Amniotic epithelial cell (primary cell): ENCODE results near the gene NHLH1.
A peak's percentile ranks its signal among the peaks of the same experiment; 100 is the strongest.
"Not testable (repeated sequence)": the region's sequence is repeated elsewhere in the genome, so short reads cannot be mapped to it uniquely, and the experiment has no call there.

ENCODE experiments used
- DNase-seq: peaks from one replicate; pipeline ENCODE4 v3.0.0-alpha.2; 2010; ENCODE audit warnings: low read depth

NHLH1 gene

DNA sequence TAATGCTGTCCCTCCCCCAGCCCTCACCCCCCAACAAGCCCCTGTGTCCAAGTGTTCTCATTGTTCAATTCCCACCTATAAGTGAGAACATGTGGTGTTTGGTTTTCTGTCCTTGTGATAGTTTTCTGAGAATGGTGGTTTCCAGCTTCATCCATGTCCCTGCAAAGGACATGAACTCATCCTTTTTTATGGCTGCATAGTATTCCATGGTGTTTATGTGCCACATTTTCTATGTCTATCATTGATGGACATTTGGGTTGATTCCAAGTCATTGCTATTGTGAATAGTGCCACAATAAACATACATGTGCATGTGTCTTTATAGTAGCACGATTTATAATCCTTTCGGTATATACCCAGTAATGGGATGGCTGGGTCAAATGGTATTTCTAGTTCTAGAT, 17.9 kb downstream of the NHLH1 start:
- DNase-seq: not testable (repeated sequence)

DNA sequence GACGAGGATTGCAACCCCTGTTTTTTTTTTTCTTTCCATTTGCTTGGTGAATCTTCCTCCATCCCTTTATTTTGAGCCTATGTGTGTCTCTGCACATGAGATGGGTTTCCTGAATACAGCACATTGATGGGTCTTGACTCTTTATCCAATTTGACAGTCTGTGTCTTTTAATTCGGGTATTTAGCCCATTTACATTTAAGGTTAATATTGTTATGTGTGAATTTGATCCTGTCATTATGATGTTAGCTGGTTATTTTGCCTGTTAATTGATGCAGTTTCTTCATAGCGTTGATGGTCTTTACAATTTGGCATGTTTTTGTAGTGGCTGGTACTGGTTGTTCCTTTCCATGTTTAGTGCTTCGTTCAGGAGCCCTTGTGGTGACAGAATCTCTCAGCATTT, 21.5 kb downstream of the NHLH1 start:
- DNase-seq: not testable (repeated sequence)

DNA sequence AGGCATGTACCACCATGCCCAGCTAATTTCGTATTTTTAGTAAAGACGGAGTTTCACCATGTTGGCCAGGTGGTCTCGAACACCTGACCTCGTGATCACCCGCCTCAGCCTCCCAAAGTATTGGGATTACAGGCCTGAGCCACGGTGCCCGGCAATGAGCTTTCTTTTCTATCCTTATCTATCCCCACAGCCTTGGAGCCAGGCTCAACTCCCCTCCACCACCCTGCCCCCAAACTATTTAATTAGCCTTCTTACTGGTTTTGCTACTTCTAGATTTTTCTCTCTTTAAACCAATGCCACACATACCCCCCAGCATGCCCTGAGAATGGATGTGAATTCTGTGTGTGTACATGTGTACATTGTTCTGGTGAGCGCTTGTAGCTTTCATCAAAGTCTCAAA, 27.8 kb downstream of the NHLH1 start:
- no peak for DNase-seq

DNA sequence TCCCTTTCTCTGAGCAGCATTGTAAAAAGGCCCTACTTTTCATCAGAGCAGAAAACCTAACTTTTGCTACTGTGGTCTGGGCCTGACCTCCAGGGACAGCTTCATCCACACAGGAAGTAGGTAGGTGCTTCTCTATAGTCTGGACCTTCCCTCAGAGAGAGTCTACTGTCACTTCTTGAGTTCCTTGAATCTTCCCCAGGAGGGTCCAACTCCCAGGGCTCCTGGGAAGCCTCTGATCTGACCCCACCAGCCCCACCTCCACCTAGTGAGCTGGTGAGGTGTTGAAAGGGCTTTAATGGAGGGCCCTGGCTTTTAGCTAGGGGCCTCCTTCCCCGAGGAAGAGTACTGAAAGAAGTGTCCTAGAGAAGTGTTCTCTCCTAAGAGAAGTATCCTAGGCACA, 30.8 kb downstream of the NHLH1 start:
- DNase-seq: no peak

DNA sequence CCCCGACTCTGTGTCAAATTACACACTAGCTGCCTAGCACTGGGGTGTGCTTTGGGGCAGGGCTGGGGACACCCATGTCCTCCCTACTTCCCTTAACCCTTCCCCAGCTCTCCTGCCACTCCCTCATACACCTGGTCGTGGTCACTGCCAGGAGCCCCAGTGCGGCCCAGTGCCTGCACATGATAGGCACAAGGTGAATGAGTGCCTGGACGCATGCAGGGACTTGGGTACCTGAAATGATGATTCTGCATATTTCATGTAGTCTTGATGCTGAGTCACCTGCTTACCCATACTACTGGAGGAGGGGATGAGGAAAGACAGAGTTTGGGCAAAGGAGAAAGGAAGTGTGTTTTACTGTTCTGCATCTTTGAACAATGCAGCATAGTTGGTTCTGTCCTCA, 32.0 kb downstream of the NHLH1 start:
- DNase-seq: no peak

DNA sequence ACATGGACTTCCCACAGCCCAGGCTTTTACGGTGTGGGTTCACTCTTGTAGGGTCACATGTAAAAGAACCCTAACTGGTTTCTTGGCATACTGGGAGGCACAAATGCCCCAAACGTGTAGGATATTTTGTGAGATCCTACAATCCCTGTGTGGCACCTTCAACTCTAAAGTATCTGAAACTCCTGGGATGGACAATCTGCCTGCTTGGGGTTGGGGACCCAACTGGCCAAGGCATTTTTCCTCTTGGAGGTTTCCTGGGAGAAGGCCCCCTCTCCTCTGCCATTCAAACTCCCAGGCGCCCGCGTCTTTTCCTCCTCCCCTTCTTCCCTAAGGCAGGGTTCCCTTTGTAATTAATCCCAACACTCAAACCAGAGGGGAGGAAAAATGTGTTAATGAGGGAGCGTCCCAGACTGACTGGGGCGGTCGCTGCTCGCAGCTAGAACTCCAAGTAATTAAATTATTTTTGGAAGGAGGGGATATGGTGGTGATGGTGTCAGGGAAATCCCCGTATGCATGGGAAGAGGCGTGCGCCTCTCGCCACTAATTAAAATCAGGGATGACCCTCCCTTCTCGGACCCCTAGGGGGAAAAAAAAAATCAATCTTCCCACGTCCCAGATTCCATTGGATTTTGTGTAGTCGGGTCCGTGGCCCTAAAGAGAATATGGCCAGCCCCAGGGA, 32.8 kb downstream of the NHLH1 start:
- no peak for DNase-seq

DNA sequence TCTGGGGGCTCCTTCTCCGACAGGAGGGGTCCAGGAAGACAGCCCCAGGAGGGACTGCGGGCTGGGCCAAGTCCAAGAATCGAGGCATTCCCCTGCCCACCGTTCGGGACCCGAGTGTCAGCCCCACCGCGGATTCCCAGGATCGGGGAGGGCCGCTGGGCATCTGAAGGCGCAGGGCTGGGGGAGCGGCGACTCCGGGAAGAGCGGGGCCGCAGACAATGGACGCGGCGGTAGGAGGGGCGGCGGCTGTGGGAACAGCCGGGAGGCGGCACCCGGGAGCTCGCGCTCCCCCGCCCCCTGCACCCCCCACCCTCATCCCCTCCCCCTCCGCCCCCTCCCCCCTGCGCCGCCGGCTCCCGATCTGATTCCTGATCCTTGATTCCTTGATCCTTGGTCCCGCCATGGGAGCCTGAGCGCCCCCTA, 33.4 kb downstream of the NHLH1 start, which contains the start of gene VANGL2:
TSS of gene VANGL2 (plus strand) at position 342 of the 423 bp plus-strand sequence. CDS start 15,274 bp downstream, outside the sequence.
- DNase-seq: peak; percentile 24

DNA sequence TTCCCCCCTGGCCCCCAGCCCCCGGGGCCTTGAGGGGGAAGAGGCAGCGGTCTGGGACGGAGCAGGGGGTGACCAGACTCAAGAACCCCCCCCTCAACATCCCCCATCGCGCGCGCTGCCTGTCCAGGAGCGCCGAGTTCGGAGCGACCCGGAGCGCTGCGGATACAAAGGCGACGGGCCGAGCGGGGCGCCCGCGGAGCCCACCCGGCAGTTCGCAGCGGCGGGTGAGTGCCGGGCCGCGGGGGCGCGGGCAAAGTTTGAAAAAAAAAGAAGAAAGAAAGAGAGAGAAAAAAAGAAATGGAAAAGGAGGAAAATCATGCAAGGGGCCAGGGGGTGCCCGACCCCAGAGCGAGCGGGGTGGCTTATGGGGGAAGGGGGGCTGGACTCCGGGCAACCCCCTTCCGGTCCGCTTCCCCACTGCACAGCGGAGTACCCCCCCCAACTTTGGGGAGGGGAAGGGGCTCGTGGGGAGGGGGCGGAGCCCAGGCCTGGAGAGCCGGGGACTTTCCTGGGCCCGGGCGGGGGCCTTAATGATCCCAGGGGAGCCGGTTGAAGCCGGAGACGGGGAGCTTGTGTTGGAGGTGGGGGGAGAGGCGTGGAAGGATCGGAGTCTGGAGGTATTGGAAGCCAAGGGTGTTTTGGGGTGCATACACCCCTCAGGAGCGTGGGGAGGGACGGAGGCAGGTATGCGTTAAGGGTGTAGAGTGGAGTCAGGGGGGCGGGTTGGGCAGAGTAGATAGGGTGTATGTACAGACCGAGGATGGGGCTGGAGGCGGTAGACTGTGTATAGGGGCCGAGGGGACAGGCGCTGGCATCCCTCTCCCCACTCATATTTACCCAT, 34.0 kb downstream of the NHLH1 start:
- DNase-seq: no peak

DNA sequence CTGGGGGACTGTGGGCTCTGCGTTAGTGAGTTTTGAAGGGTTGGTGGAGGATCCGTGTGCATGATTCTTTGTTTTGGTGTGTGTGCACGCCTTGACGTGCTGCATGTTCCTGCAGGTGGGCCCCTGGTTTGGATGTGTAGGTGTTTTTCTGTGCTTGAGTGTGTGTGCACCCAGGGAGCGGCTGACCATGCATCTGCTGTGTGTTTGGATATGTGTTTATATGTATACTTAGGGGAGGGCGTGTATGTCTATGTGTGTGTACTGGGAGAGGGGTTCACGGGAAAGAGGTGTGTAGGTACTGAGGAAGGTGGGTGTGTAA, 34.6 kb downstream of the NHLH1 start:
- no peak for DNase-seq

DNA sequence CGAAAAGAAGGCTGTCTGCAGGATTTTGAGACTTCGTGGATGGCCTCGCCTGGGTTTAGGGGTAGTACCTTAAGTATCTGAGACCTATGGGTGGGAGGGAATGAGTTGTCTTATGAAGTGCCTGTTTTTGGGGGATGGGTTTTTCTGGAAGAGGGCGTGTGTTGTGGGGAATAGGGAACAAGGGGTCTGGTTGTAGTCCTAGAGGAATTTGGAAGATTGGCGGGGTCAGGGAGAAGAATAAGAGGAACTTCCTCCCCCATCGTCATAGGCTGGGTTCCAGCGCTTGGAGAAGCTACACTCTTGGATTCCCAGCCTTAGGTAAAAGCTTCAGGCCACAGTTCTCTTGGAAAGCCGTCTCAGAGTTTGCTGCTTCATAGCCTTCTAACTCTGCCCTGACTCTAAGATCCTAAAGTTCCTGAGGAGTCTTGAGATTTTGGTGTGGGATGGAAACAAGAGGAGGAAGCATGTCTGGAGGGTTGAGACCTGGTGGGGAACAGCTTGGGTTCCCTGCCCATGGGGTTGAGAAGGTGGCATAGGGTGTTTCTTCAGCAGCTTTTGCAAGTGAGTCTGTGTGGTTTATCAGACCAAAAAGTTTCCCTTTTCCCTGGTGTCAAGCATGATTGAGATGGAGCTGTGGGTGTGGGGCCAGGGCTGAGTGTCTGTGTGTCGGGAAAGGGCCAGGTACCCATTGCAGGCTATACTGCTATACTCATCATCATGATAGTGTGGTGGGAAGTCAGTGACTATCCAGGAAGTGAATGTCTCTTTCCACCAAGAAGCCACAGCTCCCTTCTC, 35.3 kb downstream of the NHLH1 start:
- DNase-seq: no peak

DNA sequence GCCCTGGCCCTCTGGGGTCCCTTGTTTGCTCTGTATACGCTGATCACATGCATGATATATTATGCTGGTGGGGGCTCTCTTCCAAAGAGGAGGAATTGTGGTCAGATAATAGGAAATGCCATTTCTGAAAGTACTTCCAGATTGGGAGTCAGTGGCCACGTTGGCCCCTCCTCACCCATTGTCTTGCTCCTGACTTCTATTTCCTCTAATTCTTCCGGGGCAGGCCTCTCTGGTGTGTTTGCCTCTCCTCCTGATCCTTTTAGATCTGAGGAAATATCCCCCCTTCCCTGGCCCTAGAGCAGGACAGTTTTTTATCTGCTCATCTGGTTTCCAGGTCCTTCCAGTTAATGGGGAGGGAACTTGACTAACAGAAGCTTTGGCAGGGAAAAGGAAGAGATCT, 36.4 kb downstream of the NHLH1 start:
- DNase-seq: no peak

DNA sequence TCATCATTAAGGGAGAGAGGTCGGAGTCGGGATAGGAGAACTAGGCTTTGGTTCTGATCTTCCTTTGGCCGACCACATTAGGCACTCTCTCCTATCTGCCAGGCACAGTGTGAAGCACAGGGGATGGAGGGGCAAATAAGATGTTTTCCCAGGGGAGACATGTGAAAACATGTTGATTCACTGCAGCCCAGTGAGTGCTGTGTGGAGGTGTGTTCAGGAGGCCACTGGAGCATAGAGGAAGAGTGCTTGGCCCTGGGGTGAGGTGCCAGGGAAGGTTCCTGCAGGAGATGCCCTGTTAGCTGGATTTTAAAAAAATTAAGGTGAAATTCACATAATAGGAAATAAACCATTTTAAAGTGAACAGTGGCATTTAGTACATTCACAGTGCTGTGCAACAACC, 37.2 kb downstream of the NHLH1 start:
- DNase-seq: no peak

DNA sequence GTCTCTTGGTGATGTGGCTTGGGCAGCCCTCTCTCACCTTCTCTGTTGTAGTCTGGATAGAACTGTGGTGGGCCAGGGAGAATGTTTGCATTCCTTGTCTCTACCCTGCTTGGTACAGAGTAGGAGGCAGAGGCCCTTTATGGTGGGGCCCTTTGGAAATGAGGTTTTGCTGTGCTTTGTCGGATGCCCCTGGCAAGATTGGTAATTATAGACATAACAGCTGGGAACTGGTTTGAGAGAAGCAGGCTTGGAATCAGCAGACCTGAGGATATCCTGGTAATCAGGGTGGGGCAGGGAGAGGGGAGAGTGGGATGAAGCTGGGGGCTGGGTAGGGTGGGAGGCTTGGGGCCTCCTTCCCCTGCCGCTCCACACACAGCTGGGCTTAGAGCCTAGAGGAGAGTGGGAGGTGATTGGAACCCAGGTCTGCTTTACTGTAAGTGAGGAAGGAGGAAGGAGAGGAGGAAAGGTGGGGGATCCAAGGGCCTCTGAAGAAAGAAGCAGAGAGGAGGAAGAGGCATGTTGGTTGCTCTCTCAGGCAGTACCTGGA, 38.5 kb downstream of the NHLH1 start:
- no peak for DNase-seq

DNA sequence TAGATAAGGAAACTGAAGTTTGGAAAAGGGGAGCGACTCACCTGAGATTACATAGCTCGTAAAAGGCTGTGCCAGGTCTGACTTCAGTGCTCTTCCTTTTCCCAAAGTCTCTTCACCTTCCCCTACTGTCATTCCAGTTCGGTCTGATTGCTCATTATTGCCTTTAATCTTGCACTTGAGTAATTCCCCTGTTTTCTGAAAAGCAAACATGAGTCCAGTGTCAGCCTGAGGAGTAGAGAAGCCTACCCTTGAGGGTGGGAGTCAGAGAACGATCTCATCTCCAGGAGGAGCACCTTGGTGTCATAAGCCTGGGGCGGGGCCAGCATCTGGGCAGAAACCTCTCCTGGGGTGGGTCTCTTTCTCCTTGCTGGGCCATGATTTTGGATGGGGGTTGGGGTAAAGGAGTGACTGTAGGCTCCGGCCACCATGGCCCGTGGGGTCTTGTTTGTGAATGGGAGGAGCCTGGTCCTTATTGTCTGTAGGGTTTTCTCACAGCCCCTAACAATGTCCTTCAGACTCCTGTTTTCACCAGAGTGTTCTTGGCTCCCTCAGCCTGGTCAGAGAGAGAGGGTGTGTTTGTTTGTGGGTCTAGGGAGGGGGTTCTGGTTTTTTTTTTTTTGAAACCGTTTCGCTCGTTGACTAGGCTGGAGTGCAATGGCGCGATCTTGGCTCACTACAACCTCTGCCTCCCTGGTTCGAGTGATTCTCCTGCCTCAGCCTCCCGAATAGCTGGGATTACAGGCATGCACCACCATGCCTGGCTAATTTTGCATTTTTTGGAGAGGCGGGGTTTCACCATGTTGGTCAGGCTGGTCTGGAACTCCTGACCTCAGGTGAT, 39.5 kb downstream of the NHLH1 start:
- no peak for DNase-seq

DNA sequence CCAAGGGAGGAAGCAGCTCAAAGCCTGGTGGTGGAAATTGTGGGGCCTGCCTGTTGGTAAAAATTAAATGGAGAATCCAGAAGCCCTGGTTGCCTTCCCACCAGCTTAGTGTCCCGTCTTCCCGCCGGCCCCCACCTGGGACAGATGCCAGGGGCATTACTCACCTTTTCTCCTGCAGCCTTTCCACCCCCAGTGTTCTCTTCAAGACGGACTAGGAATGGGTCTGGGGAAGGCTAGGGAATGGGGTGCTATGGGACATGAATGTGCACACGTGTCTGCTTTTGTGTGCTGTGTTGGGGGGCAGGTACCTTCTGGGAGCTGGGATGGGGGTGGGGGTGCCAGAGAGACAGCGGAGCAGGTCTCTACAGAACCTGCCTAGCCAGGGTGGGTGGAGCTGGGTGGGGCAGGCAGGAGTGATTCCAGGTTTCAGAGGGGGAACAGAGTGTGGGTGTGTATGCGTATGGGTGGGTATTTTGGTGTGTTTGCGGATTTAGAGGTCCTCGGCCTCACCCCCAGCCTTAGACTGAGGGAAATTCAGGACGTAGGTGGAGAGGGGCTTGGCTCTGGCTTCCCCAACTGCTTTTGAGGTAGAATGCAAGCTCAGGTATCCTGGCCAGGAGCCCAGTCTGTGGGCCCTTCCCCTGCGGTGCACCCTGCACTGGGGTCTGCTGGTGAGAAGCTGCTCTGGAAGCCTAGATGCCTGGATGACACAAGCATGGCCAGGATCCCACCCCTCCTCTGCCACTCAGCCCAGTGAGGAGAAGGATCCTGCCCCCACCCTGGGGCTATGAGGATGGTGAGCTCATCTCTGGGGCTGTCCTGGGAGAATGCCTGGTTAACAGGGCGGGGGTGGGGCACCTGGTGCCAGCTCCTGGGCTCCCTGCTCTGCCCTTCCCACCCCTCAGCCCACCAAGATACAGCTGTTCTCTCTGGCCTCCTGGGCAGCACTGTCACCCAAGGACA, 41.2 kb downstream of the NHLH1 start:
- DNase-seq: no peak

DNA sequence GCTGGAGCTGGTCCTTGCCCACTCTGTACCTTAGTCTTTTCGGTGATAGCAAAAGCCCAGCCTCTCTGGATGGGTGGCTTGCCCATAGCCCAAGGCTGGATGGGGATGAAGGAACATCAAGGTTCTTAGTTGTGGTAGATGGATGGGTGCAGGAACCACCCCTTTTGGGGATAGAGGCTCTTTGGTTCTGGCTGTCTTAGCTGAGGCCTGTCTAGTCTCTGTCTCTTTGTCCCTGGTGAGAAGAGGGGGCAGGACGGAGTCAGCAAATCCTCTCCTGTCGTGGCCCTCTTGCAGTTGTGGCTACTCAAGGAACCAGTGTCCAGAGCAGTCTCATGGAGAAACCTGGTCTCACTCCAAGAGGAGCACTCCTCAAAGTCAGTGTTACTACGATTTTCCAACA, 42.0 kb downstream of the NHLH1 start:
- DNase-seq: no peak

DNA sequence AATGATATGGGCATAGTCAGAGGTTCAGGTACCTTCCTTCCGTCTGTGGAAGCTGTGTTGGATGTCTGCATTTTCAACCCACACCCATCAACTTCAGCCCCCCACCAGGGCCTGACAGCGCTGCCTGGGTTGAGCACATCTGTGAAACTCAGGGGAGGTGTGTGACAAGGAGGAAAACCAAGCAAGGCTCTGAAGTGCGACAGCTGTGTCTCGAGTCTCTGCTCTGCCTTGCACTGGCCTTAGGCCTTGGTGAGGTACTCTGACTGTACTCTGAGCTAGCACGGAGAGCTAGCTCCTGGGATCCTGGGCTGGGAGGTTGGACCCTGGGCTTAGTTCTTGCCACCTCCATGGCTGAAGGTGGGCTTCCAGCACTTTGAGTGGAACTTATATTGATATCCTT, 42.6 kb downstream of the NHLH1 start:
- no peak for DNase-seq

DNA sequence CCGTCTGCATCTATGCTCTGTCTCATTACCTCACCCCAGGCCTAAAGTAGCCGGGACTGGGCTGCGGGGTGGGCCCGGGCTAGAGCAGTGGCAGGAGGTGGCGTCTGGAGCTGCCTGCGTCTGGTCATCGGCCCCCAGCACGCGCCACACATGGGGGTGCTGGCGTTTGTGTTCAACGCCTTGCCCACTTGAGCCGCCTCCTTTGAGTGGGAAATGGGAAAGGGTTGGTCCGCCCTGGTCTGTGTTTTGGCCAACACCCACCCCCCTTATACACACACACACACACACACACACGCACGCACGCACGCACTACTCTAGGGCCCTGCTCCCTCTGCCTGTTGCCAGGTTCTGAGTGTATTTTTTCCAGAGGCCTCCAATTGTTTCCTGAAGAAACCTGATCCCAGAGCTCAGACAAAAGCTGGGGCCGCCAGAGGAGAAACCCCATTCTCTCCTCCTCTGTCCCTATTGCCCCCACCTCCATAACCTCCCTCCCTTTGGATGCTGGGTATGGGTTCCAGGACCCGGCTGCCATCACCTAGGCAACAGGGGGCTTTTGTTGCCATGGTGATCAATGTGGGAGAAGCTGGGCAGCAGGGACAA, 43.6 kb downstream of the NHLH1 start:
- no peak for DNase-seq

DNA sequence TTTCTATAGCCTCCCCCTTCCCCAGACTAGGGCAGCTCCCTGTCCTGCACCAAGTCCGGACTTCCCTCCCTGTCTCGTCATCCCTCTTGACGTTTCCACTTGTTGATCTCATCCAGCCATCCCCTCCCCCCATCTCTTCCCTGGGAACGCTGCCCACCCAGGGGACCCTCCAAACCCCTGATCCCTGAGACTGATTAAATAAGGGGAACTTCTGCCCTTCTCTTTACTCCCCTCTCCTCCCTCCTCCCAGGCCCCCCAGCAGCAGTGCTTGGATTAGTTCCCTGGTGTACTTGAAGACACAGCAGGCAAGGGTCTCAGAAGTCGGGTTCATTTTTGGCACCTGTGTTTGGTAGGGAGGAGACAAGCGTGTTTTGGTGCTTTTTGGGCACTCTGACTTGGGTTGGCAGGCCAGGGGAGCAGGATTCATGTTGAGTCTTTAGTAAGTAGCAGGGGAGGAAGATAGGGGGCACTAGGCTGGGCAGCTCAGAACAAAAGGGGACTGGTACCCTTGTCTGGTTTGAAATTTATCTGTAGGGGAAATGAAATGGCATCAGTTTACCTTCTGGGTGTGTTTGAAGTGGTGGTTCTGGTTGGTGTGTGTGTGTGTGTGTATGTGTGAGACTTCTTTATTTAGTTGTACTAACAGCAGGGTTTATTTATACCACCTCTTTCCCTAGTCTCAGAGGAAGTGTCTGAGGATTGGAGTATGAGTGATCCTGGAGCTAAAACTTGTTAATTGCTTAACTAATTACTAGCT, 44.6 kb downstream of the NHLH1 start:
- no peak for DNase-seq
